Uterus (tissue), 4 donors: Measurements from ENCODE around the gene NOS1AP. TPM values are rescaled to one million over a fixed set of nuclear protein-coding genes. Genes with fewer than 3 reads are reported as not detected.
"Not testable (repeated sequence)": the region's sequence is repeated elsewhere in the genome, so short reads cannot be mapped to it uniquely, and the experiment has no call there.

ENCODE experiments used
- DNase-seq, 2 donors: peaks; one replicate each; pipeline ENCODE4 v3.0.0-alpha.2; 2019 to 2020
- H3K27ac ChIP-seq, 2 donors: fragments of 200-600 bp; sonication (generic); 1 replicate in 1 of 2; 2 replicates in 1 of 2; pipeline ENCODE4 v1.5.1; 2016 to 2018
- H3K27me3 ChIP-seq, 2 donors: fragments of 200-600 bp; sonication (generic); one replicate each; pipeline ENCODE4 v1.5.1; 2018 to 2019; ENCODE audit warnings: control low read depth in 1 of 2
- H3K36me3 ChIP-seq, 2 donors: fragments of 200-600 bp; sonication (generic); one replicate each; pipeline ENCODE4 v1.5.1; 2019; ENCODE audit warnings: control low read depth in 1 of 2
- H3K4me1 ChIP-seq, 2 donors: fragments of 200-600 bp; sonication (generic); one replicate each; pipeline ENCODE4 v1.5.1; 2018 to 2019; ENCODE audit warnings: control low read depth in 1 of 2
- H3K4me3 ChIP-seq, 2 donors: fragments of 200-600 bp; sonication (generic); 1 replicate in 1 of 2; 2 replicates in 1 of 2; pipeline ENCODE4 v1.5.1; 2018 to 2019; ENCODE audit warnings: mild to moderate bottlenecking in 1 of 2
- H3K9me3 ChIP-seq, 2 donors: fragments of 200-600 bp; sonication (generic); one replicate each; pipeline ENCODE4 v1.5.1; 2019; ENCODE audit warnings: control low read depth in 1 of 2
- POLR2A ChIP-seq, 2 donors: fragments of 450-650 bp; IDR thresholded peaks; one replicate each; pipeline ENCODE4 v1.6.1; 2016; ENCODE audit warnings: antibody characterized with exemption in 2 of 2, mild to moderate bottlenecking in 1 of 2, moderate library complexity in 1 of 2
- intact Hi-C: fragments of 100-400 bp; cut with DNase I; formaldehyde crosslinking; loops from one replicate; pipeline ENCODE4 v1.15.1; 2023; ENCODE audit warnings: low total_unique reads
- total RNA-seq, 4 donors: library from RNA; depleted of rRNA in 3 of 4; stranded (reverse); fragments of >200 nt in 3 of 4; gene quantifications; one replicate each; pipeline versions ENCODE4 v1.1.0 to v1.2.4, GENCODE V29; 2014 to 2023
- TF ChIP-seq, protein P1 (sequence below), 4 experiments: fragments of 200-600 bp in 2 of 4; fragments of 450-650 bp in 2 of 4; sonication (generic) in 2 of 4; IDR thresholded peaks; one replicate each; pipeline ENCODE4 v1.5.1; 2016 to 2019; ENCODE audit warnings: antibody characterized with exemption in 4 of 4, mild to moderate bottlenecking in 2 of 4, moderate library complexity in 1 of 4
- donor health status: DM: yes; HTN: yes; CAD: no.

The NOS1AP gene
- total RNA-seq, 4 donors from 2014 or later: under 0.01 to 5.3 (median 1.9) TPM; not detected in 1

- intact Hi-C loops: no loop called here
- DNase-seq: no peak
- no peak for TF ChIP-seq POLR2A (IDR thresholded peaks at IDR 0.05)
- TF ChIP-seq, protein P1, sequence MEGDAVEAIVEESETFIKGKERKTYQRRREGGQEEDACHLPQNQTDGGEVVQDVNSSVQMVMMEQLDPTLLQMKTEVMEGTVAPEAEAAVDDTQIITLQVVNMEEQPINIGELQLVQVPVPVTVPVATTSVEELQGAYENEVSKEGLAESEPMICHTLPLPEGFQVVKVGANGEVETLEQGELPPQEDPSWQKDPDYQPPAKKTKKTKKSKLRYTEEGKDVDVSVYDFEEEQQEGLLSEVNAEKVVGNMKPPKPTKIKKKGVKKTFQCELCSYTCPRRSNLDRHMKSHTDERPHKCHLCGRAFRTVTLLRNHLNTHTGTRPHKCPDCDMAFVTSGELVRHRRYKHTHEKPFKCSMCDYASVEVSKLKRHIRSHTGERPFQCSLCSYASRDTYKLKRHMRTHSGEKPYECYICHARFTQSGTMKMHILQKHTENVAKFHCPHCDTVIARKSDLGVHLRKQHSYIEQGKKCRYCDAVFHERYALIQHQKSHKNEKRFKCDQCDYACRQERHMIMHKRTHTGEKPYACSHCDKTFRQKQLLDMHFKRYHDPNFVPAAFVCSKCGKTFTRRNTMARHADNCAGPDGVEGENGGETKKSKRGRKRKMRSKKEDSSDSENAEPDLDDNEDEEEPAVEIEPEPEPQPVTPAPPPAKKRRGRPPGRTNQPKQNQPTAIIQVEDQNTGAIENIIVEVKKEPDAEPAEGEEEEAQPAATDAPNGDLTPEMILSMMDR (IDR thresholded peaks at IDR 0.05): no peak
- H3K36me3 ChIP-seq: no peaks in the 10 kb centered on the region
- no peaks in the 10 kb centered on the region for H3K27me3 ChIP-seq
- no peak overlapping the region for H3K4me3 ChIP-seq
- no peaks in the 10 kb centered on the region for H3K4me1 ChIP-seq
- H3K9me3 ChIP-seq: no peaks in the 10 kb centered on the region
- H3K27ac ChIP-seq: no peak overlapping the region
Observed at GRCh38 chr1:162200096-162200847, 130.8 kb downstream of the NOS1AP start.

- H3K4me1 ChIP-seq, H3K9me3 ChIP-seq, DNase-seq, H3K27ac ChIP-seq, H3K4me3 ChIP-seq, H3K27me3 ChIP-seq, intact Hi-C loops, H3K36me3 ChIP-seq: not testable (repeated sequence)
Observed at GRCh38 chr1:162201062-162201461, 131.6 kb downstream of the NOS1AP start.

GRCh38 chr1:162204129-162204822 is 134.8 kb downstream of the NOS1AP start:
- H3K27me3 ChIP-seq: no peaks in the 10 kb centered on the region
- H3K36me3 ChIP-seq: no peaks in the 10 kb centered on the region
- no peak for TF ChIP-seq POLR2A (IDR thresholded peaks at IDR 0.05)
- TF ChIP-seq, protein P1 (IDR thresholded peaks at IDR 0.05): no peak
- H3K27ac ChIP-seq: no peak overlapping the region
- intact Hi-C loops: no loop called here
- no peak for DNase-seq
- H3K4me1 ChIP-seq: no peaks in the 10 kb centered on the region
- no peaks in the 10 kb centered on the region for H3K9me3 ChIP-seq
- H3K4me3 ChIP-seq: no peak overlapping the region

DNA sequence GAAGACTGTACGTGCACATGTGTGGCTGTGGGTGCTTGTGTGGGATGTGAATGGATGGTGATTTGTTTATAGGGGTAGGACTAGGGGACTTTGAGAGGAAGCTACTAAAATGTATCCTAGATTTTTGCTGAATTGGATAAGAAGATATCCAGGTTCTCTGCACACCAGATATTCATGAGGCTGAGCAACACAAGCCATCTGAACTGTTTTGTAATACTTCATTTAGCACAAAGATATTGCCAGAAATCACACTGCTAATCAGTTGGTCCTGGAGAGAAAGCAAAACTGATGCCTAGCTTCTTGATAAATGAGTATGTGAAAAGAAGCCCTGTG is 135.3 kb downstream of the NOS1AP start:
- H3K27ac ChIP-seq: no peak overlapping the region
- H3K27me3 ChIP-seq: no peaks in the 10 kb centered on the region
- H3K36me3 ChIP-seq: no peaks in the 10 kb centered on the region
- TF ChIP-seq, protein P1 (IDR thresholded peaks at IDR 0.05): no peak
- TF ChIP-seq POLR2A (IDR thresholded peaks at IDR 0.05): no peak
- H3K4me1 ChIP-seq: no peaks in the 10 kb centered on the region
- DNase-seq: no peak
- H3K4me3 ChIP-seq: no peak overlapping the region
- H3K9me3 ChIP-seq: no peaks in the 10 kb centered on the region
- intact Hi-C loops: no loop called here

DNA sequence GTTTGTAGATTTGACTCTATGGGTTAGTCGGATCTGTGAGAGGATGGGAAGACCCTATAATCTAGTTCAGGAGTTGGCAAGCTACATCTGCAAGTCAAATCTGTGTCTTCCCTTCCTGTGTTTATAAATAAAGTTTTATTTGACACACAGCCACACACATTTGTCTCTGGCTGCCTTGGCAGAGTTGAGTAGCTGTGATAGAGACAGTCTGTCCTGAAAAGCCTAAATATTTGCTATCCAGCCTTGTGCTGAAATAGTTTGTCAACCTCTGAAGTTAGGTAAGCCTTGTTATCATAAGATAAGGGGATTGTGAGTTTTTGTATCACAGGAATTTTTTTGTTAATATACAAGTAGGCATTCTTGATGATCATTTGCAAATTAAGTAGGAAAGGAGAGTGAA is 136.8 kb downstream of the NOS1AP start:
- no peaks in the 10 kb centered on the region for H3K27me3 ChIP-seq
- intact Hi-C loops: no loop called here
- H3K9me3 ChIP-seq: no peaks in the 10 kb centered on the region
- H3K4me1 ChIP-seq: no peaks in the 10 kb centered on the region
- H3K36me3 ChIP-seq: no peaks in the 10 kb centered on the region
- H3K4me3 ChIP-seq: no peak overlapping the region
- H3K27ac ChIP-seq: no peak overlapping the region
- DNase-seq: no peak
- TF ChIP-seq, protein P1 (IDR thresholded peaks at IDR 0.05): no peak
- TF ChIP-seq POLR2A (IDR thresholded peaks at IDR 0.05): no peak
